IMR-90 (cell line): ENCODE data around the gene REXO1. TPM values are rescaled to one million over a fixed set of nuclear protein-coding genes. Genes with fewer than 3 reads are reported as not detected.

Experiments
- ATAC-seq: fragments of 200-7000 bp; cut with Tn5 transposase; 2 replicates; pipeline ENCODE4 v1.9.1; 2020; ENCODE audit warnings: low read depth, mild to moderate bottlenecking, moderate library complexity
- BruUV-seq: library from RNA; stranded (reverse); fragments of 400-500 nt; replicated peaks from 2 replicates; lab custom pipeline; 2021; lab: Mats Ljungman, UMichigan
- CTCF ChIA-PET: fragments of 300-600 bp; formaldehyde crosslinking; extraction: SDS; loops from one replicate; lab custom pipeline; 2021; ENCODE audit warnings: antibody characterized with exemption; lab: Yijun Ruan, JAX
- POLR2A ChIA-PET: fragments of 300-600 bp; sonication (Branson Sonifier 250); formaldehyde crosslinking; loops from one replicate; lab custom pipeline; 2022; ENCODE audit warnings: antibody characterized with exemption; ENCODE audit not compliant: unreplicated experiment; lab: Charles Lee
- DNase-seq: peaks from one replicate; pipeline ENCODE4 v3.0.0; 2013
- H2AFZ ChIP-seq: replicated peaks from 2 replicates; pipeline ENCODE3; 2013; ENCODE audit warnings: low read length, mild to moderate bottlenecking; ENCODE audit not compliant: poor library complexity
- H2AK5ac ChIP-seq: 2 replicates; pipeline ENCODE4 v1.6.1; 2013; ENCODE audit warnings: low read depth, low read length, inconsistent platforms
- H2AK9ac ChIP-seq: replicated peaks from 2 replicates; pipeline ENCODE3; 2013; ENCODE audit warnings: mild to moderate bottlenecking, low read depth, low read length, moderate library complexity; ENCODE audit not compliant: poor library complexity
- H2BK120ac ChIP-seq: 2 replicates; pipeline ENCODE4 v1.6.1; 2013; ENCODE audit warnings: low read depth, low read length, inconsistent platforms
- H2BK15ac ChIP-seq: 3 replicates; pipeline ENCODE4 v1.6.1; 2013; ENCODE audit warnings: low read depth, low read length, inconsistent platforms
- H2BK20ac ChIP-seq: 2 replicates; pipeline ENCODE4 v1.6.1; 2013; ENCODE audit warnings: low read depth, mild to moderate bottlenecking, inconsistent platforms, low read length, moderate library complexity
- H2BK5ac ChIP-seq: 2 replicates; pipeline ENCODE4 v1.6.1; 2013; ENCODE audit warnings: mild to moderate bottlenecking, low read depth, low read length, inconsistent platforms; ENCODE audit not compliant: poor library complexity, severe bottlenecking
- H3K14ac ChIP-seq: replicated peaks from 2 replicates; pipeline ENCODE4 v1.6.1; 2013; ENCODE audit warnings: low read depth, low read length, inconsistent platforms
- H3K18ac ChIP-seq: 2 replicates; pipeline ENCODE4 v1.6.1; 2013; ENCODE audit warnings: low read depth, low read length, control low read depth
- H3K23ac ChIP-seq: 2 replicates; pipeline ENCODE4 v1.6.1; 2013; ENCODE audit warnings: low read depth, low read length, inconsistent platforms
- H3K27ac ChIP-seq: 2 replicates; pipeline ENCODE4 v1.5.1; 2013; ENCODE audit warnings: mild to moderate bottlenecking, control low read depth, low read length; ENCODE audit not compliant: insufficient read depth
- H3K27me3 ChIP-seq: 2 replicates; pipeline ENCODE4 v1.6.1; 2013; ENCODE audit warnings: low read length; ENCODE audit not compliant: control insufficient read depth, insufficient read depth
- H3K36me3 ChIP-seq: 2 replicates; pipeline ENCODE4 v1.6.1; 2013; ENCODE audit warnings: low read length, mixed read lengths; ENCODE audit not compliant: control insufficient read depth, insufficient read depth
- H3K4ac ChIP-seq: 2 replicates; pipeline ENCODE4 v1.6.1; 2013; ENCODE audit warnings: low read depth, low read length, inconsistent platforms
- H3K4me1 ChIP-seq: 2 replicates; pipeline ENCODE4 v1.6.1; 2013; ENCODE audit warnings: low read length, mixed read lengths; ENCODE audit not compliant: control insufficient read depth, insufficient read depth
- H3K4me2 ChIP-seq: 2 replicates; pipeline ENCODE4 v1.6.1; 2013; ENCODE audit warnings: low read depth, mild to moderate bottlenecking, control low read depth, low read length, moderate library complexity
- H3K4me3 ChIP-seq: 2 replicates; pipeline ENCODE4 v1.5.1; 2013; ENCODE audit warnings: low read depth, mild to moderate bottlenecking, control low read depth, low read length, moderate library complexity; ENCODE audit not compliant: insufficient read depth
- H3K56ac ChIP-seq: 2 replicates; pipeline ENCODE4 v1.6.1; 2013; ENCODE audit warnings: low read length, inconsistent platforms; ENCODE audit not compliant: insufficient read depth; ENCODE audit errors: extremely low read depth
- H3K79me1 ChIP-seq, 2 experiments: 2 replicates each; pipeline ENCODE4 v1.6.1; 2013; ENCODE audit warnings: low read length in 2 of 2, inconsistent platforms in 1 of 2, low read depth in 1 of 2
- H3K9ac ChIP-seq: 2 replicates; pipeline ENCODE4 v1.6.1; 2013; ENCODE audit warnings: low read depth, low read length, control low read depth
- H3K9me1 ChIP-seq: 2 replicates; pipeline ENCODE4 v1.6.1; 2013; ENCODE audit warnings: low read length, inconsistent platforms; ENCODE audit not compliant: insufficient read depth
- H3K9me3 ChIP-seq: 2 replicates; pipeline ENCODE4 v1.6.1; 2013; ENCODE audit warnings: low read length; ENCODE audit not compliant: control insufficient read depth, insufficient read depth
- H4K20me1 ChIP-seq: 2 replicates; pipeline ENCODE4 v1.6.1; 2013; ENCODE audit warnings: low read length, inconsistent platforms; ENCODE audit not compliant: insufficient read depth
- H4K5ac ChIP-seq: 2 replicates; pipeline ENCODE4 v1.6.1; 2013; ENCODE audit warnings: mild to moderate bottlenecking, low read depth, low read length, control low read depth
- H4K8ac ChIP-seq, 2 experiments: 2 replicates each; pipeline ENCODE4 v1.6.1; 2013; ENCODE audit warnings: low read depth in 2 of 2, low read length in 2 of 2, control low read depth in 1 of 2, inconsistent platforms in 1 of 2
- H4K91ac ChIP-seq: 2 replicates; pipeline ENCODE4 v1.6.1; 2013; ENCODE audit warnings: low read depth, low read length, inconsistent platforms; ENCODE audit not compliant: insufficient read depth
- FOS ChIP-seq: fragments of 150-350 bp; IDR thresholded peaks from 2 replicates; pipeline ENCODE4 v1.6.1; 2016; ENCODE audit warnings: low read depth, low read length
- MAZ ChIP-seq: IDR thresholded peaks from 2 replicates; pipeline ENCODE4 v1.6.1; 2012; ENCODE audit warnings: low read depth, mild to moderate bottlenecking, low read length, improper control_type of control experiment, moderate library complexity, borderline replicate concordance
- RAD21 ChIP-seq: IDR thresholded peaks from 2 replicates; pipeline ENCODE4 v1.6.1; 2012; ENCODE audit warnings: low read length, improper control_type of control experiment
- SMC3 ChIP-seq: fragments of 150-350 bp; IDR thresholded peaks from 2 replicates; pipeline ENCODE4 v1.6.1; 2016; ENCODE audit warnings: low read depth, mild to moderate bottlenecking, antibody characterized with exemption, low read length, moderate library complexity
- WGBS, 2 experiments: methylation state at CpG; one replicate each; pipeline versions ENCODE4 v1.1.5 to v1.1.7; 2013; ENCODE audit warnings: missing lambda C conversion rate in 2 of 2; ENCODE audit not compliant: insufficient read length in 1 of 2; ENCODE audit errors: extremely low coverage in 2 of 2; 5-methylcytosine and 5-hydroxymethylcytosine counted together
- dilution Hi-C: fragments of 300-500 bp; cut with HindIII; formaldehyde crosslinking; loops from one replicate; pipeline ENCODE4 v1.14.3; 2018; ENCODE audit warnings: low sequenced_read_pairs; ENCODE audit not compliant: unreplicated experiment
- in situ Hi-C: fragments of 300-500 bp; cut with MboI; formaldehyde crosslinking; loops from 3 replicates; pipeline ENCODE4 v1.14.3; 2019; ENCODE audit warnings: low sequenced_read_pairs, inconsistent platforms, mixed read lengths
- intact Hi-C: fragments of 100-400 bp; cut with micrococcal nuclease; formaldehyde crosslinking; loops from 2 replicates; pipeline ENCODE4 v1.10.0; 2022
- polyA plus RNA-seq, 3 experiments: library from polyadenylated mRNA; depleted of rRNA; stranded (reverse); fragments of >200 nt; gene quantifications; 2 replicates each; pipeline ENCODE4 v1.2.3, GENCODE V29; 2012; ENCODE audit warnings: low replicate concordance in 1 of 3
- total RNA-seq: library from RNA; depleted of rRNA; stranded (reverse); fragments of >200 nt; gene quantifications from 2 replicates; pipeline ENCODE4 v1.2.3, GENCODE V29; 2012
- TF ChIP-seq, protein P1 (sequence below): conservative IDR thresholded peaks from 2 replicates; pipeline ENCODE4 v1.5.1; 2012; ENCODE audit warnings: mild to moderate bottlenecking, low read depth, low read length, improper control_type of control experiment

Gene REXO1
- total and polyA plus RNA-seq, 2 of the 4 experiments (the other 2 are of a cell fraction) = 1.4 to 63.7 TPM

DNA sequence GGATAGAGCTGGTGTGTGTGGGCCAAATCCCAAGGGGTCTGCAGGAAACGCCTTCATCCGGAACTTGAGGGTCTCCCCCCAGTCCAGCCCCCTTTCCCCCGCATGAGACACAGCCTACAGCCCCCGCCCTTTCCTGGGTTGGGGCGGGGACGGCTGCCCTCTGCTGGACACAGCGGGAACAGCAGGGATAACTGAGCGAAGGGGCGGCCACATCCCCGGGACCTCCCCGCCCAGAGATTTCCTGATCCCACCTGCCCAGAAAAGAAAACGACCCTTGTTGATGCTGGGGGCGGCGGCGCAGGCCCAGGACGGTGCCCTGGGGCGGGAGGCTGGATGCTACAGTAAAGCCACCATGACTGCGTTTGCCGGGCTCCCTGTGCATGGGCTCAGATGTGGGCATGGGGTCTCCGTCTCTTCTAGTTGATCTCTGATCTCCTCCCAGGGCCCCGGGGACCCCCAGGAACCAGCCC, 80.8 kb downstream of the REXO1 start:
- Histone ChIP-seq H2BK20ac (no peak overlapping the region), H3K27ac (no peak overlapping the region), H3K18ac (no peak overlapping the region), H2AK9ac (no peak overlapping the region), H3K4ac (no peak overlapping the region), H3K14ac (no peak overlapping the region), H3K27me3 (peaks cover 64% of the 10 kb centered on the region), H3K9me1 (no peaks in the 10 kb centered on the region), H3K23ac (no peak overlapping the region), H3K4me1 (no peaks in the 10 kb centered on the region), H2AK5ac (no peak overlapping the region), H3K4me2 (no peak overlapping the region), H3K9me3 (peaks cover 12% of the 10 kb centered on the region), H3K9ac (no peak overlapping the region), H3K4me3 (no peak overlapping the region), H4K5ac (no peak overlapping the region), H4K91ac (no peak overlapping the region), H2AFZ (no peak overlapping the region), H3K36me3 (no peaks in the 10 kb centered on the region), H2BK5ac (no peak overlapping the region), H4K20me1 (no peaks in the 10 kb centered on the region), H3K56ac (no peak overlapping the region), H2BK120ac (no peak overlapping the region), H3K79me1 (no peaks in the 10 kb centered on the region), H4K8ac (no peak overlapping the region), H2BK15ac (no peak overlapping the region)
- TF ChIP-seq RAD21 = peak; percentile 77
- TF ChIP-seq FOS = no peak
- TF ChIP-seq, protein P1, sequence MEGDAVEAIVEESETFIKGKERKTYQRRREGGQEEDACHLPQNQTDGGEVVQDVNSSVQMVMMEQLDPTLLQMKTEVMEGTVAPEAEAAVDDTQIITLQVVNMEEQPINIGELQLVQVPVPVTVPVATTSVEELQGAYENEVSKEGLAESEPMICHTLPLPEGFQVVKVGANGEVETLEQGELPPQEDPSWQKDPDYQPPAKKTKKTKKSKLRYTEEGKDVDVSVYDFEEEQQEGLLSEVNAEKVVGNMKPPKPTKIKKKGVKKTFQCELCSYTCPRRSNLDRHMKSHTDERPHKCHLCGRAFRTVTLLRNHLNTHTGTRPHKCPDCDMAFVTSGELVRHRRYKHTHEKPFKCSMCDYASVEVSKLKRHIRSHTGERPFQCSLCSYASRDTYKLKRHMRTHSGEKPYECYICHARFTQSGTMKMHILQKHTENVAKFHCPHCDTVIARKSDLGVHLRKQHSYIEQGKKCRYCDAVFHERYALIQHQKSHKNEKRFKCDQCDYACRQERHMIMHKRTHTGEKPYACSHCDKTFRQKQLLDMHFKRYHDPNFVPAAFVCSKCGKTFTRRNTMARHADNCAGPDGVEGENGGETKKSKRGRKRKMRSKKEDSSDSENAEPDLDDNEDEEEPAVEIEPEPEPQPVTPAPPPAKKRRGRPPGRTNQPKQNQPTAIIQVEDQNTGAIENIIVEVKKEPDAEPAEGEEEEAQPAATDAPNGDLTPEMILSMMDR = peak; percentile 84
- peak; percentile 80 for TF ChIP-seq SMC3
- peak; percentile 87; the same call in 1 of the 2 replicates for TF ChIP-seq MAZ
- no TSS peak for BruUV-seq
- CTCF ChIA-PET = interaction anchor here (0.5 to 1.1 kb wide), 2 partner anchors 14 to 27 kb away, joined by 3 to 4 read pairs; no protein-coding TSS in a partner anchor
- DNase-seq (no peak), ATAC-seq (peak; percentile 92)
- intact Hi-C loops (loop anchor here (1.0 kb wide), 1 partner anchor 95 kb away; no protein-coding TSS in a partner anchor), in situ Hi-C loops (loop anchor here (5.0 kb wide), 1 partner anchor 90 kb away; no protein-coding TSS in a partner anchor), dilution Hi-C loops (no loop called here)
- POLR2A ChIA-PET = no interaction called here
- 0% methylated on average over 2 of the region's 21 CpGs; no CpG with 5 or more reads in 1 of the 2 experiments for WGBS, 2 experiments
